ENCODE data around the gene TMEM63A.

TMEM63A gene

DNA sequence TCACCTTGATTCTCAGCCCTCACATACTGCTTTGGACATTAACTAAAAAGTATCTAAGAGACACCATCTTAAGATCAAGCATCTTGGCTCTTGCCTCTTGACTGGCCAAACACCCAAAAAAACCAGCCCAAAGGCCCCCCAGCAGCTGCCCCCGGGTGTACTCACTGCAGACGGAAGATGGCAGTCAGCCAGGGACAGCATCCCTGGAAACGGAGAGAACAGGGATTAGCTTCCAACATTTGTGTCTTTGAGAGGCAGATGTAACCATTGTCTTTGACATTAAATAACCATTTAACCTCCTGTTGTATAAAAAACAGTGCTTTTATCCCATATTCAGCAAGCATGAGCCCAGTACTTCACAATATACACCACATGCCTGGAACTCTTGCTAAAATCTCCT, 11.3 kb downstream of the TMEM63A start:
- no peak for FAIRE-seq
- DNase-seq (ENCODE audit: extremely low spot score, insufficient read length, low read depth): no peak

DNA sequence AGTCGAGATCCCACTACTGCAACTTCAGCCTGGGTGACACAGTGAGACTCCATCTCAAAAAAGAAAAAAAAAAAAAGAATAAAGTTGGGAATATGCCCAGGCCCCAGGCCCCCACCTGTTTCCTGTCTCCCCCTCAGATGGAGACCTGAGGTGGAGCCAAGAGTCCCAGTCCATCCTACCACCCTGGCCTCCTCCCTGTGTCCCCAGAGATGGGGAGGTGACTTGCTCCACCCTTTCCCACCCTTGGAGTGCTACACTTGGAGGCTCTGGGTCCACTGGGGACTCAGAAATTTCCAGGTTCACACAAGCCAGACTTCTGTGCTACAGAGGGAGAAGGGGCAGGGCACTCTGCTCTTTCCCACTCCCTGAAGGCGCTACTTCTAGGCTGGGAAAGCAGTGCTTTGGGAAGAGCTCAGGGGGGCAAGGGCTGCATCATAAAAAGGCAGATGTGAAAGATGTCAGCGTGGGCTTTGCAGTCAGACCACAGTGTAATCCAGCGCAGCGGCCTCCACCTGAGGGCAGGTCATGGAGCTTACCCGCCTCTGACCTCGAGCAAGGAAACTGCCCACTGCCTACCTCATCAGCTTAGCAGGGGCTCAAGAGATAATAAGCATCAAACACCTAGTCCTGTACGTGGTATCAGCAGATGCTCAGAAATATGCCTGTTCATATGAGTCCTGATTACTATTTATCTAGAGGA, 13.4 kb downstream of the TMEM63A start:
- DNase-seq (ENCODE audit: extremely low spot score, insufficient read length, low read depth) (no peak), FAIRE-seq (no peak)

DNA sequence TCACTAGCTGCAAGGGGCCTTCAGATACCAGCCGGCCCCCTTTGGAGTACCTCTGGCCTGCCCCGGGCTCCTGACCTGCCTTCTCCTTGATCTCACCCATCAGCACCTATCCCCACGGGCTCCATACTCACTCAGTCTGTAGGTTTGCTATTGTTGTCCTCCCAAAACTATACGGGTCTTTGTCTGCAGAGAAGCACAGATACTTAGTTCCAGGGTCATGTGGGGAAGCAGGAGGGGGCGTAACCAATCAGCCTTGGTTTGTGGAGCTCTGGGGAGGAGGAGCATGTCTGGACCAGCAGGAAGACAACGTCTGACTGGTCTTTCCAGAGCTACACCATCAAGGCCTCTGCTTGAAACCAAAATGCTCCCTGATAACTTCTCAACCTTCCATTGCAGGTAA, 15.2 kb downstream of the TMEM63A start:
- FAIRE-seq (no peak), DNase-seq (ENCODE audit: extremely low spot score, insufficient read length, low read depth) (no peak)

DNA sequence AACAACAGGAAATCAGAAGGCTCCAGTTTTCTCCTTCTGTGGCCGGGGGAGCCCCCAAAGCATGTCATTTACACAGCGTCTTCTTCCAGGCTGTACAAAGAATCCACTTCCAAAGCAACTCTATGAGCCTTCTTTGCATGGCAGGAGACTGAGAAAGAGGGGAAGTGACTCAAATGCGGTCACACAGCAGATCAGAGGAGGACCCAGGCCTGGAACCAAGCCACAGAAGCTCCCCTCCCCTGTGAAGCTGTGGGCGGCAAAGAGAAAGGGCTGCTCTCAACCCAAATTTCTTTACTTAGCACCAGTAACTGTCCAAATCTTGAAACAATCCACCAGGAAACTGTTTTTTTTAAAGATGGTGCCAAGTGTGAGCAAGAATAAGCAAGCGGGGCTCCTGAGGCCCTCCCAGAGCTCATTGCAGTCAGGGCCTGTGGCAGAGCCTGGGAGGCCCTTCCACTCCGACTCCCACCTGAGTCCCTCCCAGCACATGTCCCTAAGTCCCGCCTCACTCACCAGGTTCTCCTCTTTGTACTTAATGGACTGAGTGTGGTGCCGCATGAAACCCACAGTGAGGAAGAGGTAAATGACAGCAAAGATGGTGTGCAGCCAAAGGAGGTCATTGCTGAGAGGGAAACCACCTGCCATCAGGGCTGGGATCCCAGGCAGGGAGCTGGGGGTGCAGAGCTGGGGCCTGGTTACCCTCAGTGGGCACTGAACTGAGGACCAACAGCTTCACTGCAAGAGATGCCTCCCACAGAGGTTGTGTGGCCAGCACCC, 15.9 kb downstream of the TMEM63A start:
- no peak for DNase-seq (ENCODE audit: extremely low spot score, insufficient read length, low read depth)

DNA sequence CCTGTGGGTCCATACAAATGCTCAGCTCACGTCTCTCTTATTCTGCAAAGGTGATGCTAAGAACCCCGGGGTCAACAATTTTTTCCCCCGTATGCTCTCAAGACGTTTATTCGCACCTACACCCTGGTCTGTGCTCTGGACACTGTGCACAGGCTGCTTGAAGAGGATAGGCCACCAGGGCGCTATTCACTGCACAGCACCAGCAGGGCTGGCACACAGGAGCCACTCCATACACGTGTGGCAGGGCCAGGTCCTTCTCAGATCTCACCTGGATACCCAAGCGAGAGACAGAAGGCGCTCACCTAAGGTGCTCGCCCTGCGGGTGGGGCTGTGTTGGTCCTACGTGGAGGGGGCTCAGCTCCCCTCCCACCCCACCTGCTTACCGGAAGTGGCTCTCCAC, 16.7 kb downstream of the TMEM63A start:
- FAIRE-seq (no peak), DNase-seq (ENCODE audit: extremely low spot score, insufficient read length, low read depth) (no peak)

More for the DNA sequence above, 15.9 kb downstream of the TMEM63A start:
- no peak for FAIRE-seq

DNA sequence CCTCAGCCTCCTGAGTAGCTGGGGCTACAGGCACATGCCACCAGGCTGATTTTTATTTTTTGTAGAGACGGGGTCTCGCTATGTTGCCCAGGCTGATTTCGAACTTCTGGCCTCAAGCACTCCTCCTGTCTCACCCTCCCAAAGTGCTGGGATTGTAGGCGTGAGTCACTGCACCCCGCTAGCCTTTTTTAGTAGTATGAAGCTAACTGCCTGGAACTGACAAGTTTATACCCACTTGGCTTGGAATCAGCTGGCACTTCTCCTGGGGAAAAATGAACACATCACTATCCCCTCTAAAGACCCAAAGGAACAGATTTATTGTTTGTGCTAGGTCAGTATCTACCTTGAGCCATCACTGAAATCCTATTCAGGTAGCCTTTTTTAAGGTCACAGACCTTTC, 19.0 kb downstream of the TMEM63A start:
- DNase-seq (ENCODE audit: extremely low spot score, insufficient read length, low read depth) (no peak), FAIRE-seq (no peak)

DNA sequence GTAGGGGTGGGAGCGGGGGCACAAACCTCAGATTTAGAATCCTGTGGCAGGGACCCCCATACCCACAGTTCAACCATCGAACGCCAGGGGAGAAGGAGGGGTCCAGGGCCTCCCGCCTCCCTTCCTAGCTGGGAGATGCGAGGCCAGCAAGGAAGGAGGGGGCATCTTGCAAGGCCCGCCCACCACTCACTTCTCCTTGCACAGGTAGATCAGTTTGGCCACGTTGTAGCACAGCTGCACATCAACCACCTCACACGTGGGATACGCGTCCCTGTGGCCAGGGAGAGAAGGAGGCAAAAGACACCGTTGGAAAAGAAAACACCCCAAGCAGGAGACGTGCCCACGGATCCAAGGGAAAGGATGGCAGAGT, 19.6 kb downstream of the TMEM63A start:
- DNase-seq (ENCODE audit: extremely low spot score, insufficient read length, low read depth) (no peak), FAIRE-seq (no peak)

DNA sequence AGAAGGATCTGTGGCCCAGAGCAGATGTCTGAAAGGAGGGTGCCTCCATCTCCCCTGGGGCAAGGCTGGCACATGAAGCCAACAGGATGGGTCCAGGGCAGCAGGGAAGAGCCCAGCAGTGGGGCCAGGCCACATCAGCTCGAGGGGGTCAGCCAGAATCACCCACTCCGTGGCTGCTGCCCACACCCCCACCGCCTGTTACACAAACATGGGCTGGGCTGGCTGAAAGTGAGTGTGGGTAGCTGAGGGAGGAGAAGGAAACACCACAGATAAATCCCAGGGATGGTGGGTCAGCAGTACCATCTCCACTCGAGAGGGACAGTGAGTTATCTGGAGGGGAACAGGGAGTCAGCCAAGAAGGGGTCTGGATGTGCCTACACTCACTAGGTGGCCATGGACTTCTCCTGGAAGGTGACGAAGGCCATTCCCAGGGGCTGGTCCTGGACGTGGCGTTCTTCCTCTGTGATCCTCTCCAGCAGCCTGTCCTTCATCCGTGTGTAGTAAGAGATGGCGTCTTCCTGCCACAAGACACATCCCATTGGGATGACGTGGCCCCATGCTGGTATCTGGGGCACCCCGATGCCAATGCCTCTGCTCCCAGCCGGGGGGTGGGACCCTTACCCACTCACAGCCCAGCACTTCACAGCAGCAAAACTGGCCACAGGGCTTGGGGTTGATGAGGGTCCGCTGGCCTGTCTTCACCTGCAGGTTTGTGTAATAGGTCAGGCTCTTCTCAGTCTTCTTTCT, 20.2 kb downstream of the TMEM63A start:
- DNase-seq (ENCODE audit: extremely low spot score, insufficient read length, low read depth): no peak
- no peak for FAIRE-seq

DNA sequence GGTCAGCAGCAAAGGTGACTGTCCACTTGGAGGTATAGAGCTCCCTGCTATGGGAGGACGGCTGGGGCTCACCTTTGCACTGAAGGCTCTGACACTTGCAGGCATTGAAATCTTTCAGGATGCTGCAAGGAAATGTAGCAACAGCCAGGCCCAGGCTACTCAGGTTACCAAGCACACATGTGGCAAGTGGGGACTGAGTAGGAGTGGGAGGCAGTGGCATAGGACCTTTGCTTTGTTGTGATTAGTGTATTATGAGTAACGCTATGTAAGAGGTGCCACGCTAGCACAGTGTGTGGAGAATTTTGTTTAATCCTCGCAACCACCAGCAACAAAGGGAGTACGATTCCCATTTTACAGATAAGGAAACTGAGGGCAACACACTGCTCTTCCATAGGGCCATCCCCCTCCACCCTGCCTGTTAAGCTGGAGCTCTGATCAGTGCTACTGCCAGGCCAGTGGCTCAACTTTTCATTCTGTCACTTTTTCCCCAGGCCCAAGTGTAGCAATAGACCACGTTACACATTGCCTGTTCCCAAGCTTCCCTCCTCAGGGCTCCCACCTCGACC, 21.2 kb downstream of the TMEM63A start:
- DNase-seq (ENCODE audit: extremely low spot score, insufficient read length, low read depth) (no peak), FAIRE-seq (no peak)

DNA sequence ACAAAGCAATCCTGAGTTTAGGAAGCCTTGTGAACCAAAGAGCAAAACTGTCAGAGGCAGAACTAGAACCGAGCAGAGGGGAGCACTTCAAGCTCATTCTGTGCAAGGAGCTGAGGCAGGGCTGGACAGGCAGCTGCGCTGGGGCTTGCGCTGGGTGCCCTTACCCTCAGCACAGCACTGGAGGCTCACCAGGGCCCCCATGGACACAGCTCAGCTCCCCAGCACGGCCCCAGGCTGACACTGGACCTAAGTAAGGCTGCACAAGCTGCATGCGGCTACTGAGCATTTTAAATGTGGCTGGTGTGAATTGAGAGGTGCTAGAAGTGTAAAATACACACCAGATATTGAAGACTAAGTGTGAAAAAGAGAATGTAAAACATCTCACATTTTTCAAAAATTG, 22.1 kb downstream of the TMEM63A start:
- no peak for FAIRE-seq
- DNase-seq (ENCODE audit: extremely low spot score, insufficient read length, low read depth): no peak

DNA sequence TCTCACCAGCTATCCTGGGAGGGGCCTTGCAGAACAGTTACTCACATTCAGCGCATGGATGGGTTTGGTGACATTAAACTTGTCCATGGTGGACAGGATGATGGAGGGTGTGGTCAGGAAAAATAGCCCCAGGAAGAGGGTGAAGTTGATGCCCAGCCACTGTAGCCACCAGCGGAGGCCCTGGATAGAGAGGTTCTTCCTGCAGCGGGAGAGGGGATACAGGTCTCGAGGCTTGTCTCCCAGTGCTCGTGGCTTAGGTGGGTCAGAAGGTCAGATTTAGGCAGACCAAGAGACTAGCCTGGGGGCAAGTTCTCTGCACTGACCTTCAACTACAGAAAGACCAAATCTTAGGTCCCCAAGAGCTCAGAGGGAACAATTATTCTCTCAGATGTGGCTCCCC, 23.0 kb downstream of the TMEM63A start:
- FAIRE-seq (no peak), DNase-seq (ENCODE audit: extremely low spot score, insufficient read length, low read depth) (no peak)

DNA sequence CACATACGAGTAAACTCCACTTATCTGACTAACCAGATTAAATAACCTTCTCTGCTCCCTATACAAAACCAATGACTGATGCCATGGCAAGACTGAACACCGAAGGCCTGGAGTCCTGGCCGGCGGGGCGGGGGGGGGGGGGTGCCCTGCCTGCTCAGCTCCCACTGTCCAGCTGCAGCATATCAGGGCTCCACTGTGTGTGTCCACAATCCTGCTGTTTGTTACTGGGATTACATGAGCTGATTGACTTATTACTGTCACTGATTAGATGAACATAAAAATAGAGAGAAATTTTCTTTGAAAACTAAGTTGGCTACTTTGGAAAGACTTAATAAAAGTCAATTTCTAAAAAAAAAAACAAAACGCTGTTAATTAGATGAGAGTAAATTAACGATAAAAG, 24.9 kb downstream of the TMEM63A start:
- FAIRE-seq (no peak), DNase-seq (ENCODE audit: extremely low spot score, insufficient read length, low read depth) (no peak)

DNA sequence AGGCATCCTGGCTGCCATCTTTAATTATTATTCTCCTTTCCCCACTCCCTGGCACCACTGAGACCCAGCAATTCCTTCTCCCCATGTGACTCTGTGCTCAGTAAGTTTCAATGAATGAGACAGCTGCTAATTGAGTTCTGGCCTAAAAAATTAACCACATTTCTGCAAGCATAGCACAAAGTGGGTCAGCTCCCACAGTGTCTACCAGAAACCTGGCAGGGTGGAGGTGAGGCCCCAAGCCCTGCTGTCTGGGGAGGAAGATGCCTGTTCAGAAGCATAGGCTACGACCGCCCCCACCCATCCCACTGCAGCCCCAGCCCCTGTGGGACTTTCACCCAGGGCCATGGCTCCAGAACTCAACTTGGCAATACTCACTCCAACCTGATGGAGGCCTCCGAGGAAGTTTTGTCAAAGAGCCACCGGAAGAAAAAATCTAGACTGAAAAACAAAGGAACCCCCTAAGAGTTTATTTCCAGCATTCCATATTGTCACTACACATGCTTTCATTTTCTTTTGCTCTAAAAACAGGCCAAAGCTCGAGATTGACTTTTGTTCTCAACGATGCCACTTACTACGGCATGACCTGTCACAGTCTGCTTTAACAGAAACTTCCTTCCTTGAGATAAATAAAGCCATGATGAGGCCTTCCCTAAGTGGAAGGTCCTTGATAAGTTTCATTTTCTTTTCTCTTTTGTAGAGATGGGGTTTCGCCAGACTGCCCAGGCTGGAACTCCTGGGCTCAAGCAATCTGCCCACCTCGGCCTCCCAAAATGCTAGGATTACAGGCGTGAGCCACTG, 26.5 kb downstream of the TMEM63A start:
- no peak for DNase-seq (ENCODE audit: extremely low spot score, insufficient read length, low read depth)
- FAIRE-seq: no peak

DNA sequence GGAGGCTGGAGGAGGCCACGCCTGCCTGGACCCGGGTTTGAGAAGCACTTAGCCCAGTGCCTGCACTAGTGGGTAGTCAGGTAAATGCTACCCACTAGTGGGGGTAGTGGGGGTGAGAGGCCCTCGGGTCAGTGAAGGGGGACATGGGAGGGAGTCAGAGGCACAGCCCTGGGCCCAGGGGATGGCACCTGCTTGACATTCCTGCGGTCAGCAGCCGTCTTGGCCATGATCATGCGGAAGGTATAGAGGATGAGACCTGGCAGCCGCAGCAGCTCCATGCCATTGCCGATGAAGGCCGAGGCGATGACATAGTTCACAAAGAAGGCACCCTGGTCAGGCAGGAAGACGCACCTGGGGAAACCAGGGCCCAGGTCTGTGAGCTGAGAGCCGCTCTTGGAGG, 28.7 kb downstream of the TMEM63A start:
- no peak for DNase-seq (ENCODE audit: extremely low spot score, insufficient read length, low read depth)
- no peak for FAIRE-seq

DNA sequence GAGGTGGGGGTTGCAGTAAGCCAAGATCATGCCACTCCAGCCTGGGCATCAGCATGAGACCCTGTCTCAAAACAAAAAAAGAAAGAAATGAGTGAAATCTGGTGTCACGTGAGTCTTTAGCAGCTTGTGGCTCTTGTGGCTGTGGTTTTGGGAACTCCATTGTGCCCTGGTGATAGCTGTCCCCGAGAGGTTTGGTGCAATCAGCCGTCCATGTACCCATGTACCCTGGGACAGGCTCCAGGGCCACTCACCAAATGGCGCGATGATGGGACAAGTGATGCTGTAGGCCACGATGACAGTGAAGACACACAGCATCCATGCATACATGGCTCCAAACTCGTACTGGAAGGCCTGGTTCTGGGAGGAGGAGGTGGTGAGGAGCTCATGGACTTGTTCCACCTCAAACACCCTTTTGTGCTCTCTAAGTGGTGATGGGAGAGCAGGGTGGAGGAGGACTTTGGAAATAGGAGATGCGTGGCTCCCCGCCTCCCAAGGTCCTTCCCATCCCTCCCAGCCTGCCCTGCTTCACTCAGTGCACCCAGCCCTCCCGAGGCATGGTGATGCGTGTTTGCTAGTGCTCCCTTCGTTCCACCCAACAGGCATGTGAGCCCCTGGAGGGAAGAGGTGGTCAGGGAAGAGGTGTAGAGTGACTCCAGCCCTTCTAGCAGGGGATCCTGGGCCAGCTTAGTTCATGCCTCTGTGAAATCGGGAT, 29.6 kb downstream of the TMEM63A start:
- no peak for DNase-seq (ENCODE audit: extremely low spot score, insufficient read length, low read depth)

DNA sequence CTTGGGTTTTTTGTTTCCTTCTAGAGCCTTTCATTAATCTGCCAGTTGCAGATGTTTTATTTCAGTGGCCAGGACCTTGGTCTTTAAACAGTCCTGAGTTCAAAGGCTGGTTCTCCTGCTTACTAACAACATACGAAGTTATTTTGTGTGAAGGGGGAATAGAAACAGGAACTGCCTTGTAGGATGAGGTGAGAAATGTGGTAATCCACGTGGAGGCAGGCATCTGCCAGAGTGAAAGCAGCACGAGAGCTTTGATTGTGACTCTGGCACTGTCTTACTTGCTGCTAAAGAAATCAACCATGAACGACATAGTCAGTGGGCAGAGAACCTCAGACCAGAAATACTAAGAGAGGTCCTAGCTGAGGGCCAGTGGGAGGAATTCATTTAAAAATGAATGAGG, 30.4 kb downstream of the TMEM63A start:
- DNase-seq (ENCODE audit: extremely low spot score, insufficient read length, low read depth) (peak; percentile 40), FAIRE-seq (peak; percentile 78)

More for the DNA sequence above, 29.6 kb downstream of the TMEM63A start:
- no peak for FAIRE-seq

DNA sequence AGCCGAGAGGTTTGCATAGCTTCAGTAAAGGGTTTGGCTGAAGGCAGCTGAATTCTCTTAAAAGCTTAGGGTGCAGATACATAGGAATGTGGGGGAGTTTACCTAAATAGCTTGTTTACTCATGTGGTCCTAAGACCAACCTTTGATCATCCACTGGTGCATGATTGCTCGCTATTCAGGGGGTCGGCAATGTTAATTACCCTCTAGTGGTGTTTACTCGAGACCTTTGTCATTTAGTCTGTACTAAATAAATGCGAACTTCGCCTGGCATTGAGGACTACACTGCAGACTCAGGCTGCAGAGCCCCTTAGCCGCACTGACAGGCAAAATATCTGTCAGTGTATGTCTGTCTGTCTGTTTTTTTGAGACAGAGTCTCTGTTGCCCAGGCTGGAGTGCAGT, 31.8 kb downstream of the TMEM63A start:
- DNase-seq (ENCODE audit: extremely low spot score, insufficient read length, low read depth) (no peak), FAIRE-seq (no peak)

DNA sequence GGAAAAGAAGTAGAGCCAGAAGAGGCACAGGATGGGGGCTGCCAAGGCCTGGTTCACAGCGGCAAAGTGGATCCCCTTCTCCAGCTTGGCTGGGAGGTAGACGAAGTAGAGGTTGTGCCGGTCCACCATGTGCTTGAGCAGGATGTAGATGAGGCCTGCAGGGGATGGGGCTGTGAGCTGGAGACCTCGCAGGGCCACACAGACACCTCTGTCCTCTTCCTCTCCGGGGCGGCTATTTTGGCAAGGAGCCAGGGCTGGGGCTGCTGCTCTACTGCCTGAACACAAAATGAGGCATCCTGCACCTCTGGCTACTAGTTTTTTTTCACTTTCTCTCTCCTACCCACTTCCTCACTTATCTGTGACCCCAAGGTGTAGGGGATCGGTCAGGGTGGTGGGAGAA, 32.3 kb downstream of the TMEM63A start:
- FAIRE-seq: no peak
- DNase-seq (ENCODE audit: extremely low spot score, insufficient read length, low read depth): no peak
